ENCODE data around the gene S100A7.
"Not testable (repeated sequence)": the region's sequence is repeated elsewhere in the genome, so short reads cannot be mapped to it uniquely, and the experiment has no call there.

Gene S100A7

DNA sequence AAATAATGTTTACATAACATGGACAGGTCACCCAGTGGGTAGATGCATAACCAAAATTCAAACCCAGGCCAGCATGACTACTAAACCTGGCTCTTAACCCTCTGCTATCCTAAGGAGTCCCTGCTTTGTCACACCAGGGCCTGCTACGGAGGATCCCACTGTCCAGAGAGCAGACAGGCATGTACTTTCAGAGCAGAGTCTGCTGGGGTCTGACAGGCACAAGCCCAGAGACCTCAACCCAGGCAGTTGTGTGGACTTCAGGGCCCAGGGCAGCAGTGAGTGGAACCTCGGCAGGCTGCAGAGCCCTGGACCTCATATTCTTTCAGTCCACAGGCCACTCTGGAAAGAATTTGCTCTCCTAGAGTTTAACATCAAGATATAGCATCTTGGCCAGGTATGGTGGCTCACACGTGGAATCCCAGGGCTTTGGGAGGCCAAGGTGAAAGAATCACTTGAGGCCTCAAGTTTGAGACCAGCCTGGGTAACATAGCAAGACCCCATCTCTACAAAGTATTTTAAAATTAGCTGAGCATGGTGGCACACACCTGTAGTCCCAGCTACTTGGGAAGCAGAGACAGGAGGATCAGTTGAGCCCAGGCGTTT lies 16.1 kb upstream of the S100A7 start:
- DNase-seq = no peak

DNA sequence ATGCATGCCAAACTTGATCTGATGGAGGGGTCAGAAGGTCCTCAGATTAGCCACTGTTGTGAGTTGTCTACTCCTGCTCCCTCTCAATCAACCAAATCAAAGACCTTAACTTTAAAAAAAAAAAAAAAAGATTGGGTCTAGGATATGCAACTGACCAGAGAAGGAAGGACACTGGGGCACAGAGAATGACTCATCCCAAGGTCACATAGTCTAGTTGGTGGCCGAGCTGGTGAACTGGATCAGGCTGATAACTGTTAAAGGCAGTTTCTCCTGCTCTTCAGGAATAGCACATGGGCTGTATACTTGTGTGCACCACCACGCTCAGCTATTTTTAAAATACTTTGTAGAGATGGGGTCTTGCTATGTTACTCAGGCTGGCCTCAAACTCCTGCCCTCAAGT lies 14.8 kb upstream of the S100A7 start:
- no peak for DNase-seq

DNA sequence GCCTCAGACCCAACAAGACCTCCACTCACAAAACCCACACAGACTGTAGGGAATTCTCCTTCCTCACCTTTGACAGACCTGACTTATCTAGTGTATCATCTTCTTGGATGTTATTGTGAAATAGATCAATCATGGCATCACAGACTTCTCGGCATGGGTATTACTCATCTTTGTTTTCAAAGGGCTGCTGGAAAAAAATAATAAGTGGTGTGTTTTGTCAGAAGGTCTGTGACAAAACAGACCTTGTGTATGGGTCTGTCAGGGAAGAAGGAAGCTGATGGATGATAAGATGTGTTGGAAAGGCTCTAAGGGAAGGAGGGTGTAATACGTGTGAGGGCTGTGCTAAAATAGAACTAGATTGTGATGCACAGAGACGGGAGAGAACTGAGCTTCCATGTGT lies 13.9 kb upstream of the S100A7 start:
- no peak for DNase-seq

DNA sequence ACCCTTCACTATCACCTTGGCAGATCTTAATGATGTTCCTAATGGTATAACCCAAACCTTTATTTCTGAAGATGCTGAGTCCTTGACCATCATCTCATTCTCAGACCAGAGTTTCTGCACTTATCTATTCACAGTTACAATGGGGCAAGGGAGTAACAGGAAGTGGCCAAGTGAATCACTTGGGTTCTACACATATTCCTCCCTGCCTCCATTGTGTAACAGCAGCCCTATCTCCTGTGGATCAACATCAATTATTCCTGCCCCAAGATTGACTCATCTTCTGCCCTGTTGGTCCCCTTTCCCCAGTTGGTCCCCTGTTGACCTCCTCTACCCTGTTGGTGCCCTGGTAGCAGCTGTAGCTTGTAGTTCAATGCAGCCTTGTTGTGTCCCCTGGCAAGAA lies 10.3 kb upstream of the S100A7 start:
- no peak for DNase-seq

DNA sequence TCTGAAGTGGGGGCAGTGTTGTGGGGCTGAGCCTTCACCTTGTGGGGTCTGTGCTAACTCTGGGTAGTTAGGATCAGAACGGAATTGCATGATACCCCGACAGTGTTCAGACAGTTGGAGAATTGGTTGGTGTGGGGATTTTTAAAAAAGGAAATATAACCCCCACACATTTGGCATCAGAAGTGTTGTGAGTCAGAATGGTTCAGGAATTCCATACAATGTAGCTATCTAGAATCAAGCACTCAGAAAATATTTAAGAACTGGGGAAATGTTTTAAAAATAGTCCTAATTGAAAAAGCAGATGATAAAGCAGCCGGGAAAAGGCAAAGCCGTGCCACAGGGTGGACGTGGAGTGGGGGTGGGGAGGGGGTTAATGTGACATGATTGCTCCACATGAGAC lies 6.5 kb upstream of the S100A7 start:
- DNase-seq = no peak

DNA sequence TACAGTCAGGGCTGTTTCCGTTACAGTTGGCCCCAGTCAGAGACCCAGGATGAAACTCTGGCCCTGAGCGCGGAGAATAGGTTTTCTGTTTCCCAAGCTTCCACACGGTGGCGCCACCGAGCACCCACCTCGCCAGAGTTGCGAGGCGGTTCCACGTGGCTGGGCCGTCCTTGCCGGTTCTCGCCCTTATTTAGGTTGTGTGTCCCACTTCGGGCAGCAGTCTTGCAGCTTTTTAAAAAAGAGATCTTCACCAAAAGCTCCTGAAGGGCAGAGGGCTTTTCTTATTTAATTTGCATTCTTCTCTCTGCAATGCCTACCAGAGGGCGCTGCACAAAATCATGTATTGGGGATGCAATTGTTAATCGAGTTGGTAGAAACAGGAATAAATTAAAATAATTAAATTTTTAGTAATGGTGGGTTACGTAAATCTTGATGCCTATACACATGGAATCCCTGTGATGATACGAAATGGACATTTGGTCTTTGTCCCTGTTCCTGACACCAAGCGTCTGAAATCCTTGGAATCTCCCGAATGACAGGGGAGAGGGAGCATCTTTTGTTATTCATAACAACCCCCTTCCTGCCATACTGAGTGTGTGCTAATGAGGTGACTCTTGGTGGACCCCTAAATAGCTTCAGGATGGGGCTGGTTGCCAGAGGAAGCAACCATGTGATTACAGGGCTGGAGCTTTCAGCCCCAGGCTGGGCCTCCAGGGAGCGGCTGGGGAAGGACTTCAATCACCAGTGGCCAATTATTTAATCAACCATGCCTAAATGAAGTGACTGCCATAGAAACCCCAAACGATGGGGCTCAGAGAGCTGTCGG lies 5.6 kb upstream of the S100A7 start:
- peak; percentile 35 for DNase-seq

DNA sequence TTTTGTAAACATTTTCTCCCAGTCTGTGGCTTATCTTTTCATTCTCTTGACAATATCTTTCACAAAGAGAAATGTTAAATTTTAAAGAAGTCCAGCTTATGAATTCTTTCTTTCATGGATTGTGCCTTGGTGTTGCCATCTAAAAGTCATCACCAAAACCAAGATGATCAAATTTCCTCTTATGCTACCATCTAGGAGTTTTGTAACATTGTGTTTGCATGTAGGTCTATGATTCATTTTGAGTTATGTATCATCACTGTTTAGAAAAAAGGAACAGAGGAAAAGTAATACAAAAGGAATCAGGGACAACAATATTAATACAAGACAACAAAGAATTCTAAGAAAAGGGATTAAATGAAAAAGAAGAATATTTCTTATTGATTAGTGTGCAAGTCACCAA lies 2.3 kb upstream of the S100A7 start:
- DNase-seq = not testable (repeated sequence)

DNA sequence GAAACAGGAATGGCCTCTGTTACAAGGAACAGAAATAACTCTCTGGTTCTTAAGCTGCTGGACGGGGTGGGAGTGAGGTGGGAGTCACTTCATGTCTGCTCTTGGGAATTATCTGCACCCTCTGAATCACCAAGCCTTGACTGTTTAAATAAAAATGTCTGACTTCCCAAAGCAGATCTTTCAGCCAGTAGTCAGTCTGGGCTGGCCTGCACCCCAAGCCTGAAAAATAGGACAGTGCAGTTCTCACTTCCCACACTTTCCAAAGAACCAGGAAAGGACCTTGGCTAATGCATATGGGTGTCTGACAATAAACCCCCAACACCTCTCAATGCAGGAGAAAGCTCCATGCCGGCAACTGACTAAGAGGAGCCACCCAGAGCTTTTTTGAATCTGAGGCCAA lies 796 bp downstream of the S100A7 start:
- DNase-seq = no peak

DNA sequence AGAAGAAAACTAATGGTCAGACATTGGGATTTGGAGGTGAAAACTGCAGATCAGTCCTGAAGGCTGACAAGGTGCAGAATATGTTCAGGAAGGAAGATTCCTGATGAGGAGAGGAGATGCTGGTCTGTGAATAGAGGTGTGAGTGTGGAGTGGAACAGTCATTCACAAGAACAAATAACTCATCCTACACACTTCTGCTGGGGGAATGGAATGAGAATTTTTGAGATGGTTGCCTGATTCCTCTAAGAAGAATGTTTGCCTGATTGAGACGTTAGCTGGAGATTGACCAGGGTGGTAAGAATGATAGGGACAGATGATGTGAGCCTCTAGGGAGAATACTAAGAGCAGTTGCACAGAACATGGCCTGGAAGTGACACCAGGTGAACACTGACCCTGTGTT lies 4.1 kb downstream of the S100A7 start:
- DNase-seq = no peak

DNA sequence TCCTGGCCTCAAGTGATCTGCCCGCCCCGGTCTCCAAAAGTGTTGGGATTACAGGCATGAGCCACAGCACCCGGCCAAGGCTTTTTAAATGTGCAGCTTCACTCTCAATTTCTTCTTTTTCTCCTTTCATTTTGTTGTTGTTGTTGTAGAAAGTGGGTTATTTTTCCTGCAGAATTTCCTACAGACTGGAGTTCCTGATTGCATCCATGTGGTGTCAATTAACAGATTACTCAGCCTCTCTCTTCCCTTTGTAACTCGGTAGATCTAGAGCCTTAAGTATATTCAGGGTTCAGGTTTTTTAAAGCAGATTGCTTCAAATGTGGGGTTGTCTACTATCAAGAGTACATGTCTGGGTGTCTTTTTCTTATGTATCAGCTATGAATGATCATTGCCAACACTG lies 11.6 kb downstream of the S100A7 start:
- DNase-seq = not testable (repeated sequence)

DNA sequence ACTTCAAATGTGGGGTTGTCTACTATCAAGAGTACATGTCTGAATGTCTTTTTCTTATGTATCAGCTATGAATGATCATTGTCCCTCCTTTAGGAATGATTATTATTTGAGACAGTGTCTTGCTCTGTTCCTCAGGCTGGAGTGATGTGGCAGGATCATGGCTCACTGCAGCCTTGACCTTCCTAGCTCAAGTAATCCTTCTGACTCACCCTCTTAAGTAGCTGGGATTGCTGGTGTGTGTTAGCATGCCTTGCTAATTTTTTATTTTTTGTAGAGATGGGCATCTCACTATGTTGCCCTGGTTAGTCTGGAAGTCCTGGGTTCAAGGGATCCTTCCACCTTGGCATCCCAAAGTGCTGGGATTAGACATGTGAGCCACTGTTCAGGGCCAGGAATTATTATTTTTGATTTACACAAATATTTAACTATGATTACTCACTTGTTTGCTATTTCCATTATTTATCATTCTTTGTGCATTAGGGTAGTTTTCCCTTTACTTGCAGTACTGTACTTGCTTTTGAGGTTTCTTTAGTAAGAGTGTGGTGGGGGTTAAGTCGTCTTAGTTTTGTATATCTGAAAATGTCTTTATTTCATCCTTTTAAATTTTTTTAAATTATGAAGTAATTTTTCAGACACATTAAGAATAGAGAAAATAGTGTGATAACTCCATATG lies 12.8 kb downstream of the S100A7 start:
- no peak for DNase-seq

DNA sequence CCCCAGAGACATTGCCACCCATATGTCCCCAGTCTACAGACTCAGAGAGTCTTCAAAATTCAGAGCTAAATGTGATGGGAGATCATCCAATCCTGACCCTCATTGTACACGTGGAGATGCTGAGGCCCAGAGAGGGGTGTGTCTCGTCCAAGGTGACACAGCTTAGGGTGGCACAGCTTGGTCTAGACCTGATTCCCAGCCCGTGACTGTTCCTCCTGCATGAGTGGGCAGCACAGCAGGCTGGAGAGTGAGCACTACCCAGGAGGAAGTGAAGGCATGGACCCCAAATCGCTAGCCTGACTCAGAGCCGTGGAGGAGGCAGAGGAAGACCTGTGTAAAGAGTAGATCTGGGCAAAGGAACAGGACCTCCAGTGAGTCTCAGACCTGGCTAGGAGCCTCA lies 16.4 kb downstream of the S100A7 start:
- no peak for DNase-seq

DNA sequence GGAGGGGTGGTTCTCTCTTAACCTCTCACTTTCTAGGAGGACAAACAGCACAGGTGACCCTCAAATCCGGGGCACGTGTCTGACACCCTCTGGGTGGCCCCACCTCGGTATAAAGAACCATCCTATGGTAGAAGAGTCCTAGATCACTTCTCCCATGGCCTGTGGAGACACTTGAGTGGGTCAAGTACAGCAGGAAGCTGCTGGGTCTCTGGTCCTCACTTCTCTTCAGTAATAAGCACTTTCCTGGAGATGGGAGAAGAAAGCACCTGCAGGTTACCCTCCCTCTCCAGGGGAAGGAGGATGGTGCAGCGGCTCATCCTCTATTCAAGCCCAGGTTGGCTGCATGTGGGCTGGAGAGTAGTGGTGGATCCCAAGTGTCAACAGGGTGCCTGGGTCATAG lies 17.0 kb downstream of the S100A7 start:
- DNase-seq = no peak

DNA sequence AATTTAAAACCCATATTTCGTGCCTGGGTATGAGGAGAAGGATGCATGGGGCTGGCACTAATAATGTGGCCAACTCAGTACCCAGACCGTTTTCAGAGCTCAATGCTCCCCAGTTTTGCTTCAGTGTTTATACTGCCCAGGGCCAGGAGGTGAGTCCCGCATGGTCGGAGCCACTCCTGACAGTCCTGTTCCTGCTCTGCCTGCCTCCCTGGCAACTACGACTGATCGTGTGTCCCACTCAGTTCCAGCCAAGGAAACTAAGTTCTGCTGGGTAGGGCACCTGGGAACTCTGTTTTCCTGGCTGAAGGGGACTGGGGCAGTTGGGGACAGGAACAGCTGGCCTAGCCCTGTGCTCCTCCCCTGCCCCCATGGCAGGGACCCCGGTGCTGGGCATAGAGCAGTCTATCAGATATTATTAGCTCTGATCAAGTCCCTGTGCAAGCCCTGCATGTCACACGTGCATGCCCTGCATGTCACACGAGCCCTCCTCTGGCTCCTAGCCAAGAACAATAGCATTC lies 19.2 kb downstream of the S100A7 start:
- DNase-seq = no peak

DNA sequence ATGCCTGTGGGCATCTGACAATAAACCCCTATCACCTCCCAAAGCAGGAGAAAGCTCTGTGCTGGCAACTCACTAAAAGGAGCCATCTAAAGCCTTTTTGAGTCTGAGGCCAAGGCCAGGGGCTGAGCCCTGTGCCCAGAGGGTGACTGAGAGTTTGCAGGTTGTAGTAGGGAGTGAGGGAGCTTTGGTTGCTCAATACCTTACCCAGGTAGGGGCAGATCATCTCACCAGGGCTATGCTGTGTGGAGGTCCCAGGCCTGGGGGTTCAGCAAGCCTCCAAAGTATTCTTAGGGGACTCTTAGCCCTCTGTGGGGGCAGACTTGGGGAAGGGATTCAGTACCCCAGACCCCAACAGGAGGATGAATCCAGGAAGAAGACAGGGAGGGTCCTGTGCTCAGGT lies 21.2 kb downstream of the S100A7 start:
- no peak for DNase-seq

DNA sequence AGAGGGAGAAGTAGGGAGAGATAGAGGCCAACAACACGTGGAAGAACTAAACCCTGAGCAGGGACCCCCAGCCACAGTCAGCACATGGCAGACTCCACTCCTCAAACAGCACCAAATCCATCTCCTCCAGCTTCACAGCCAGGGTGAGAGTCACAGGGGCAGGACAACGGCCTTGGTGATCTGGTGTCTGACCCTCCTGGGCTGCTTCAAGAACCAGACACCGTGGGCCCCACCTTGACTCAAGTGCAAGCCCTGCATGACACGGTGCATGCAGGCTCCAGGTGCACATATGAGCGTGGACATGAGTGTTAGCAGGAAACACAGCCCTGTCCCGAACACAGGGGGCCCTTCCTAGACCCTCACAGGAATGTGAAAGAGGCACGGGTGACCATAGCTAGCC lies 21.9 kb downstream of the S100A7 start:
- no peak for DNase-seq

DNA sequence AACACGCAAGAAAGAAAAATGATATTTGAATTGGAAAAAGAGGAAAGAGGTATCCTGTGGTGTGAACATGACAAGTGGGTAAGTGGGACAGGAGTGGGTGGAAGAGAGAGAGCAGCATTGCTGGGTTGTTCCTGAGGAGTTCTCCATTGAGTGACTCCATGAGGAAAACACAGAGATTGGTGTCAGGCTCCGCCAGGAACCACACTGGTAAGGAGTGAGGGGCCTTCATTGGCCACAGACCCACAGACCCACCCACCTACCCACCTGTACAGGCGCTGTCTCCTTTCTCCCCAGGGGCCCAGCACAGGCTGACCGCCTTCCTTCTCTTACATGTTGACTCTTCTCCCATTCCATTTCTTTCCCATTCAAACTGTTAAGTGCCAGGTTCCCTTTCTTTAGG lies 23.2 kb downstream of the S100A7 start:
- DNase-seq = no peak

DNA sequence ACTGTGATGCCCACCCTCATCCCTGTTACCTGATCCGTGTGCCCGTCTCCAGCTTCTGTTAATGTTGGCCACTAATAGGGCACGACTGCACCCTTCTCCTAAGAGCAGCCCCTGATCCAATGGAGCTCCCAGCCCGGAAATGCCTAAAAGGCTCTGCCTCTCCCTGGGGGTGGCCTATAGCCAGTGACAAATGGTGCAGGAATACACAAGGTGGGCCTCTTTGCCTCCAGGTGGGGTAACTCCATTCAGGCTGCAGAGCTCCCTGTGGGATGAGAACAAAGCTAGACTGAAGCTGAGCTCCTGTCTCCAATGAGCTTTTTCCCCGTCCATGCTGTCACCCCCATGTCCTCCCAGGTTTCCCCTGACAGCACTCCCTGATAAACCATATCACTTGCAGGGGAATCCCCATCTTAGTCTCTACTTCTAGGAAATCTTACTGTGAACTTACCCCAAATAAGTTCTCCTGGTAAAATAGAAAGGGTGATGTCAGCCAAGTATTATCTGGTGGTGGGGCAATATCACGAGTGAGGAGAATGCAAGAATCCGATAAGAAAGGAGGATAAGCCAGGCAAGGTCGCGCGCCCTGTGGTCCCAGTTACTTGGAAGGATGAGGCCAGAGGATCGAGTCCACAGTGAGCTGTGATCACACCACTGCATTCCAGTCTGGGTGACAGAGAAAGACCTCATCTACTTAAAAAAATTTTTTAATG lies 25.6 kb downstream of the S100A7 start:
- no peak for DNase-seq

DNA sequence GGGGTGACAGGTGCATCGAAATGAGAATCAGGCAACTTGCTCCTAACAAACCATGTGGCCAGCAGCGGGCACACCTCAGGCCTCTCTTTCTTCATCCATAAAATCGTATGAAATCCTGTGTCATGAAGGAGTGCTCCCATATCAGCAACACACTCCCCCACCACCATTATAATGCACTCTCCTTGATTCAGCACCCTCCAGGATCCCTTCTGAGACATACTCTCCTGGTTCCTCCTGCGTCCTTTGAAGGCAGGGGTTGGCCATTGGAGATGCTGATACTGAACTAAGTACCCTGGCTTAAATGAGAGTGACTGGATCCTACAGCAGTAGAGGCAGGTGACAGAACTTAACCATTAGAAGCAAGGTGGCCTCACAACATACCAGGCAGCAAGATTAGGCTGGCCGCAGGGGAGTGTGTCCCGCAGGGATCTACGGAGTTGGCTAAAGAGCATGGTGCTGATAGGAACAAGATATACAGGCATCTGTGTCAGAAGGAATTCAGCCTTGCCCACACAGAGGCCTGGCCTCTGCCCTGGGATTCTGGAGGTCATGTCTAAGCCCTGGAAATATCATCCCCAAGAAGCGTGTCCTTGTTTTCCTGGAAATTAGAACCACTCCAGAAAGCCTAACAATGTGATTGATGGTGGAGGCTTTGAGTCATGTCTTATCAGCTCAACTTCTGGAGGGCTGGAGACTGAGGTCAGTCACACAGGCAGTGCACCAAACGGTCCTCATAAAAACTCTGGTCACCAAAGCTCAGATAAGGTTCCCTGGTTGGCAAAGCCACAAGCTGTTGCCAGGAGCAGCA lies 27.4 kb downstream of the S100A7 start:
- no peak for DNase-seq

DNA sequence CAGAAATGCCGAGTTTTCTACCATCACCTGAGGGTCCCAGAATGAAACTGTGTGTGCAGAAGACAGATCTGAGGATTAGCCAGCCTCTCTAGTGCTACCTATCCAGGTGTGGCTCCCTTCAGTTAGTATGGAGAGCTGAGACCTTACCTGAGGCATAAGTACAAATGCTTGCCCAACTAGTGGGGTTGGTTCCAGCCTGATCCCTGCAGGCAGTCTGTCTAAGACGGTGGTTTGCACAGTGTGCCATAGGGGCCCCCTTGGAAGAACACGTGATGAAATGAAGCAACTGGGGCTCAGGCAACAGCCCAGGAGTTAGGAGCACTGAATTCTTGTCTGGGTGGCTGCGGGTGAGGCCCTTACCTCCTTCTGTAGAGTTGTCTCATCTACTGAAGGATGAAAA lies 28.5 kb downstream of the S100A7 start:
- no peak for DNase-seq

DNA sequence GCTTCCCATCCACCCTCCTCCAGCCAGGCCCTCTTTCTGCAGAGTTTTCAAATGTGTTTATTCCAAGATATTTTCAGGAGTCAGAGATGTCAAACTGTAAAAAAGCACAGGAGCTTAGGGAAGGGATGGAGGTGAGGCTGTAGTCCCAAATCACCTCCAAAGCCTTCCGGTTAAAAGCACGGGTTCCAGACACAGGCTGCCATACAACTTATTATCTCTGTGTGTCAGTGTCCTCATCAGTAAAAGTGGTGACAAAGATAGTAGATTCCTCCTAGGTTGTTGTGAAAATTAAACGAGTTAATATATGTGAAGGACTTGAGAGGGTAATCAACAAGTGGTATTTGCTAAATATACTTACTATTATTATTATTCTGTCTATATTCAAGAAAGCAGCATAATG lies 29.0 kb downstream of the S100A7 start:
- no peak for DNase-seq

DNA sequence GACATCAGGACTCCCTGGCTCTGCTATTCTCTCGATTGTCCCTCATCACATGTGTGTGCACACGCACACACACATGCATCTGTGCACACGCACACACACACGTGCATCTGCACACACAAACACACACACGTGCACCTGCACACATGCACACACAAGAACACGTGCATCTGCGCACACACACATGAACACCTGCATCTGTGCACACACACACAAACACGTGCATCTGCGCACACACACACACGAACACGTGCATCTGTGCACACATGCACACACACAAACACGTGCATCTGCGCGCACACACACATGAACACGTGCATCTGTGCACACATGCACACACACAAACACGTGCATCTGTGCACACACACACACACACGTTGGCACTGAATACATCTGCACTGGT lies 29.4 kb downstream of the S100A7 start:
- DNase-seq = no peak
